Measurements from ENCODE around the gene TBXAS1.

GRCh38 chr7:139902436-139903102 is 73.5 kb downstream of the TBXAS1 start:
- TF ChIP-seq CTCF (IDR thresholded peaks at IDR 0.05), result no peak
- no peak for TF ChIP-seq POLR2A (IDR thresholded peaks at IDR 0.05)
